Inferior parietal cortex (tissue), 1 donor: ENCODE data around the gene DISP2.

Experiments used
- DNase-seq: peaks from one replicate; pipeline ENCODE4 v3.0.0-alpha.2; 2016; ENCODE audit errors: extremely low spot score

DISP2 gene

GRCh38 chr15:40328751-40329150 is 29.3 kb upstream of the DISP2 start:
- no peak for DNase-seq

GRCh38 chr15:40329804-40330203 is 28.2 kb upstream of the DISP2 start:
- DNase-seq: no peak

- DNase-seq: no peak
Observed at GRCh38 chr15:40330368-40330836, 27.6 kb upstream of the DISP2 start.

- no peak for DNase-seq
Observed at GRCh38 chr15:40331026-40331425, 27.0 kb upstream of the DISP2 start.

GRCh38 chr15:40331637-40332036 is 26.4 kb upstream of the DISP2 start:
- no peak for DNase-seq

- no peak for DNase-seq
Observed at GRCh38 chr15:40332113-40332781, 25.8 kb upstream of the DISP2 start.

GRCh38 chr15:40333922-40334492 is 24.0 kb upstream of the DISP2 start:
- no peak for DNase-seq

GRCh38 chr15:40334541-40334940 is 23.5 kb upstream of the DISP2 start:
- no peak for DNase-seq

- DNase-seq: no peak
Observed at GRCh38 chr15:40334941-40335795, 22.9 kb upstream of the DISP2 start.

- no peak for DNase-seq
Observed at GRCh38 chr15:40335938-40336743, 21.9 kb upstream of the DISP2 start.

- no peak for DNase-seq
Observed at GRCh38 chr15:40336744-40337122, 21.3 kb upstream of the DISP2 start.

GRCh38 chr15:40337597-40337996 is 20.4 kb upstream of the DISP2 start:
- no peak for DNase-seq

- DNase-seq: no peak
Observed at GRCh38 chr15:40338041-40338657, 19.9 kb upstream of the DISP2 start.

GRCh38 chr15:40338921-40339620 is 18.9 kb upstream of the DISP2 start:
- DNase-seq: peak; percentile 47

- DNase-seq: no peak
Observed at GRCh38 chr15:40339621-40339945, 18.4 kb upstream of the DISP2 start.

GRCh38 chr15:40340038-40340739 is 17.8 kb upstream of the DISP2 start:
- DNase-seq: peak; percentile 51

- peak; percentile 82 for DNase-seq
Observed at GRCh38 chr15:40340740-40341400, 17.1 kb upstream of the DISP2 start, which contains the start of gene CCDC9B. Gene CCDC9B, minus strand, starts transcription at chr15:40340939. Its CDS starts 120 bp downstream, at chr15:40340819.

- DNase-seq: no peak
Observed at GRCh38 chr15:40342416-40343320, 15.4 kb upstream of the DISP2 start.

GRCh38 chr15:40343512-40343911 is 14.5 kb upstream of the DISP2 start:
- DNase-seq: no peak
